CMK (cell line): Measurements from ENCODE around the gene CLCA4.

Experiments
- DNase-seq: peaks from one replicate; pipeline ENCODE4 v3.0.0-alpha.2; 2010; ENCODE audit warnings: low read depth

Gene CLCA4

GRCh38 chr1:86618358-86618757 is 71.5 kb downstream of the CLCA4 start:
- no peak for DNase-seq

GRCh38 chr1:86619313-86619712 is 72.4 kb downstream of the CLCA4 start:
- no peak for DNase-seq

GRCh38 chr1:86621286-86621685 is 74.4 kb downstream of the CLCA4 start:
- no peak for DNase-seq
